A673 (cell line): ENCODE results near the gene CHTOP.

Source experiments
- CTCF ChIP-seq: fragments of 300-800, 200-600 bp; sonication (generic); conservative IDR thresholded peaks from 2 replicates; pipeline ENCODE4 v1.5.1; 2017; ENCODE audit warnings: low read depth, mild to moderate bottlenecking, antibody characterized with exemption, low read length, moderate library complexity, mixed read lengths
- EZH2 ChIP-seq: fragments of 200-600 bp; sonication (generic); IDR thresholded peaks from 2 replicates; pipeline ENCODE4 v1.6.1; 2017; ENCODE audit warnings: borderline replicate concordance, low read depth, mild to moderate bottlenecking, mixed read lengths, antibody characterized with exemption, low read length; ENCODE audit not compliant: poor library complexity, severe bottlenecking

- TF ChIP-seq CTCF (no peak), EZH2 (no peak)
These were observed 7.0 kb downstream of the CHTOP start for GRCh38 chr1:153640861-153641260.
